Smooth muscle cell (in vitro differentiated cells): Measurements from ENCODE around the gene RPUSD1. TPM values are rescaled to one million over a fixed set of nuclear protein-coding genes. Genes with fewer than 3 reads are reported as not detected.
"Not testable (repeated sequence)": the region's sequence is repeated elsewhere in the genome, so short reads cannot be mapped to it uniquely, and the experiment has no call there.

Source experiments
- DNase-seq: peaks from one replicate; lab custom pipeline; 2025; ENCODE audit not compliant: unreplicated experiment; lab: John Stamatoyannopoulos, UW
- H2AFZ ChIP-seq: fragments of 200-600 bp; sonication (generic); 2 replicates; pipeline ENCODE4 v1.6.0; 2016; ENCODE audit warnings: antibody characterized with exemption, low read depth, mild to moderate bottlenecking
- H3F3A ChIP-seq: fragments of 200-600 bp; sonication (generic); 2 replicates; pipeline ENCODE4 v1.6.0; 2017; ENCODE audit warnings: antibody characterized with exemption, low read depth
- H3K27ac ChIP-seq: fragments of 200-600 bp; sonication (generic); 2 replicates; pipeline ENCODE4 v1.5.1; 2016; ENCODE audit warnings: low read depth, mild to moderate bottlenecking
- H3K27me3 ChIP-seq: fragments of 200-600 bp; sonication (generic); 2 replicates; pipeline ENCODE4 v1.6.1; 2016; ENCODE audit warnings: low read depth, mild to moderate bottlenecking
- H3K36me3 ChIP-seq: fragments of 200-600 bp; sonication (generic); 2 replicates; pipeline ENCODE4 v1.5.1; 2016; ENCODE audit warnings: low read depth
- H3K4me1 ChIP-seq: fragments of 200-600 bp; sonication (generic); 2 replicates; pipeline ENCODE4 v1.5.1; 2016; ENCODE audit warnings: low read depth
- H3K4me2 ChIP-seq: fragments of 200-600 bp; sonication (generic); 2 replicates; pipeline ENCODE4 v1.6.0; 2016; ENCODE audit warnings: mild to moderate bottlenecking
- H3K4me3 ChIP-seq: fragments of 200-600 bp; sonication (generic); 2 replicates; pipeline ENCODE4 v1.5.1; 2016; ENCODE audit warnings: mild to moderate bottlenecking
- H3K79me2 ChIP-seq: fragments of 200-600 bp; sonication (generic); 2 replicates; pipeline ENCODE4 v1.6.0; 2016; ENCODE audit warnings: low read depth, mild to moderate bottlenecking
- H3K9ac ChIP-seq: fragments of 200-600 bp; sonication (generic); 2 replicates; pipeline ENCODE4 v1.6.0; 2016; ENCODE audit warnings: low read depth
- H3K9me3 ChIP-seq: fragments of 200-600 bp; sonication (generic); replicated peaks from 2 replicates; pipeline ENCODE4 v1.5.1; 2016; ENCODE audit warnings: low read depth
- H4K20me1 ChIP-seq: fragments of 200-600 bp; sonication (generic); 2 replicates; pipeline ENCODE4 v1.6.0; 2016; ENCODE audit warnings: low read depth
- CTCF ChIP-seq: fragments of 200-600 bp; sonication (generic); IDR thresholded peaks from 2 replicates; pipeline ENCODE4 v1.5.1; 2017; ENCODE audit warnings: borderline replicate concordance, mild to moderate bottlenecking, antibody characterized with exemption; ENCODE audit not compliant: insufficient read depth, poor library complexity, severe bottlenecking
- WGBS: methylation state at CpG from one replicate; pipeline ENCODE4 v1.1.7; 2016; ENCODE audit warnings: low lambda C conversion rate; 5-methylcytosine and 5-hydroxymethylcytosine counted together
- polyA plus RNA-seq: library from polyadenylated mRNA; unstranded; fragments of >200 nt; fragmentation: Nextera tagmentation; extraction: Ambion mirVana; gene quantifications from 2 replicates; pipeline ENCODE4 v1.2.1, GENCODE V29; 2016
- total RNA-seq: library from RNA; depleted of rRNA; stranded (reverse); fragments of >200 nt; gene quantifications from 2 replicates; pipeline ENCODE4 v1.2.3, GENCODE V29; 2014

The RPUSD1 gene
- total and polyA plus RNA-seq, 2 experiments from 2014 or later: 7.8 to 20.8 TPM

GRCh38 chr16:760065-760464 lies 28.1 kb downstream of the RPUSD1 start:
- no peaks in the 10 kb centered on the region for H3F3A ChIP-seq
- H3K4me3 ChIP-seq: no peak overlapping the region
- no peaks in the 10 kb centered on the region for H4K20me1 ChIP-seq
- no peak overlapping the region for H3K4me2 ChIP-seq
- H3K4me1 ChIP-seq: no peaks in the 10 kb centered on the region
- H2AFZ ChIP-seq: no peak overlapping the region
- H3K9me3 ChIP-seq: no peaks in the 10 kb centered on the region
- no peak for TF ChIP-seq CTCF
- no peaks in the 10 kb centered on the region for H3K79me2 ChIP-seq
- 89% methylated on average over 14 of the region's 15 CpGs for WGBS
- no peak for DNase-seq
- H3K27ac ChIP-seq: no peak overlapping the region
- H3K36me3 ChIP-seq: no peaks in the 10 kb centered on the region
- H3K9ac ChIP-seq: no peak overlapping the region
- H3K27me3 ChIP-seq: no peaks in the 10 kb centered on the region

GRCh38 chr16:759110-759910 lies 28.9 kb downstream of the RPUSD1 start:
- no peak overlapping the region for H3K9ac ChIP-seq
- H3K4me2 ChIP-seq: no peak overlapping the region
- H3K9me3 ChIP-seq: no peaks in the 10 kb centered on the region
- H2AFZ ChIP-seq: no peak overlapping the region
- no peak for TF ChIP-seq CTCF
- no peaks in the 10 kb centered on the region for H3K36me3 ChIP-seq
- H4K20me1 ChIP-seq: no peaks in the 10 kb centered on the region
- no peak overlapping the region for H3K27ac ChIP-seq
- no peak for DNase-seq
- 88% methylated on average over 34 of the region's 34 CpGs for WGBS
- H3K79me2 ChIP-seq: no peaks in the 10 kb centered on the region
- no peaks in the 10 kb centered on the region for H3K4me1 ChIP-seq
- no peaks in the 10 kb centered on the region for H3F3A ChIP-seq
- no peak overlapping the region for H3K4me3 ChIP-seq
- no peaks in the 10 kb centered on the region for H3K27me3 ChIP-seq

GRCh38 chr16:756428-756827 lies 31.8 kb downstream of the RPUSD1 start:
- WGBS: 96% methylated on average over 5 of the region's 5 CpGs
- no peak overlapping the region for H3K4me2 ChIP-seq
- no peaks in the 10 kb centered on the region for H3K27me3 ChIP-seq
- H3K4me1 ChIP-seq: peaks cover 4% of the 10 kb centered on the region
- no peaks in the 10 kb centered on the region for H4K20me1 ChIP-seq
- H3K9ac ChIP-seq: no peak overlapping the region
- H2AFZ ChIP-seq: no peak overlapping the region
- H3F3A ChIP-seq: no peaks in the 10 kb centered on the region
- H3K27ac ChIP-seq: no peak overlapping the region
- H3K36me3 ChIP-seq: no peaks in the 10 kb centered on the region
- DNase-seq: no peak
- no peak for TF ChIP-seq CTCF
- H3K79me2 ChIP-seq: no peaks in the 10 kb centered on the region
- no peaks in the 10 kb centered on the region for H3K9me3 ChIP-seq
- no peak overlapping the region for H3K4me3 ChIP-seq

GRCh38 chr16:754656-755055 lies 33.5 kb downstream of the RPUSD1 start:
- Histone ChIP-seq H3K27me3 (no peaks in the 10 kb centered on the region), H3K36me3 (no peaks in the 10 kb centered on the region), H3K9ac (no peak overlapping the region), H3F3A (no peaks in the 10 kb centered on the region), H3K4me2 (no peak overlapping the region), H3K79me2 (no peaks in the 10 kb centered on the region), H2AFZ (no peak overlapping the region), H3K27ac (no peak overlapping the region), H3K4me1 (peaks cover 4% of the 10 kb centered on the region), H4K20me1 (no peaks in the 10 kb centered on the region), H3K4me3 (no peak overlapping the region), H3K9me3 (no peaks in the 10 kb centered on the region)
- DNase-seq: no peak
- TF ChIP-seq CTCF: no peak
- WGBS: 82% methylated on average over 11 of the region's 11 CpGs

- H3K9me3 ChIP-seq, H3K27ac ChIP-seq, H3K9ac ChIP-seq, DNase-seq, H2AFZ ChIP-seq, H3K4me2 ChIP-seq, H3K4me3 ChIP-seq, H4K20me1 ChIP-seq, H3K36me3 ChIP-seq, H3K4me1 ChIP-seq, H3K79me2 ChIP-seq, H3K27me3 ChIP-seq, H3F3A ChIP-seq: not testable (repeated sequence)
- WGBS: 96% methylated on average over 11 of the region's 11 CpGs
These were observed 34.0 kb downstream of the RPUSD1 start for GRCh38 chr16:754121-754607.
